ENCODE results near the gene CACNA1A. TPM values are rescaled to one million over a fixed set of nuclear protein-coding genes. Genes with fewer than 3 reads are reported as not detected.

CACNA1A gene
- total and polyA plus RNA-seq, 2 of the 13 experiments (the other 11 are each of a cell fraction or from before 2014, with no cell fraction given) = not detected

DNA sequence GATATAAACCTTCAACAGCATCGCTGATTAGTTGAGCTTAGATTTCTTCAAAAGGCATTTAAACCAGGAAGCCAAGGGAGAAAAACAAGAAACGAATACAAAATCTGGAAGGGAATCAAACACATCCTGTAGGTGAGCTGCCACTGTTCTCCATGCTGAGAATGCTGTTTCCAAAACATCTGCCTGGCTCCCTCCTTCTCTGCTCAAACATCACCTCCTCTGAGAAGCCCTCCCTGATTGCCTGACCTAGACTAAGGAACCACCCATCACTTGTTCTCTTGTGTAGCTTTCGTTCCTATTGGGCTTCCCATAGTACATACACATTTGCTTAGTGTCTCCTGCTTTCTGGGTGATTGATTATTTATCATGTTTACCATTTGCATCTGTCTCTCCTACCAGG is 152.7 kb downstream of the CACNA1A start:
- Histone ChIP-seq H3K9me3 (ENCODE audit: low read length) (peaks cover 9% of the 10 kb centered on the region; the same call in 1 of the 2 replicates), H2AFZ (ENCODE audit: low read length) (no peak overlapping the region), H3K4me2 (ENCODE audit: low read depth, low read length) (no peak overlapping the region), H3K4me3 (replicated peaks in 1 of 3; ENCODE audit: insufficient read depth in 1 of 3, low read depth in 2 of 3, low read length in 3 of 3) (no peak overlapping the region), H3K4me1 (ENCODE audit: insufficient read depth, low read length) (no peaks in the 10 kb centered on the region), H3K9ac (ENCODE audit: insufficient read depth, low read depth, low read length) (no peak overlapping the region), H3K27me3 (ENCODE audit: control insufficient read depth in 1 of 2, insufficient read depth in 2 of 2, low read length in 2 of 2) (peaks cover 0 to 9% of the 10 kb centered on the region in 2 experiments; a peak in 2 of 5 replicates), H3K27ac (ENCODE audit: extremely low read length, insufficient read depth, low read length) (no peak overlapping the region), H3K36me3 (replicated peaks in 1 of 2; ENCODE audit: control insufficient read depth in 1 of 2, insufficient read depth in 2 of 2, low read length in 2 of 2) (no peaks in the 10 kb centered on the region), H3K79me2 (ENCODE audit: insufficient read depth, low read length) (no peaks in the 10 kb centered on the region), H4K20me1 (ENCODE audit: insufficient read depth, low read length) (no peaks in the 10 kb centered on the region)
- 0% methylated on average over 3 of the region's 3 CpGs for whole genome bisulfite sequencing (ENCODE audit: low lambda C conversion rate)
- no peak for FAIRE-seq
- TF ChIP-seq SETDB1 (CRISPR knock-in tag; IDR thresholded peaks at IDR 0.05; ENCODE audit: borderline replicate concordance) = no peak
- TF ChIP-seq IRX3 (CRISPR knock-in tag; IDR thresholded peaks at IDR 0.05; ENCODE audit: borderline replicate concordance, low read depth) = no peak
- TF ChIP-seq ZNF446 (CRISPR knock-in tag; IDR thresholded peaks at IDR 0.05) = no peak
- no peak for TF ChIP-seq SMARCE1 (IDR thresholded peaks at IDR 0.05; ENCODE audit: borderline replicate concordance)
- TF ChIP-seq RAD21 (CRISPR knock-in tag; IDR thresholded peaks at IDR 0.05) = no peak
- TF ChIP-seq HDAC2 (CRISPR knock-in tag; IDR thresholded peaks at IDR 0.05) = no peak
- TF ChIP-seq ZFYVE20 (CRISPR knock-in tag; IDR thresholded peaks at IDR 0.05; ENCODE audit: borderline replicate concordance, low read depth) = no peak
- TF ChIP-seq ZNF878 (CRISPR knock-in tag; IDR thresholded peaks at IDR 0.05) = no peak
- no peak for TF ChIP-seq MTA1 (CRISPR knock-in tag; IDR thresholded peaks at IDR 0.05; ENCODE audit: borderline replicate concordance)
- TF ChIP-seq RELA (CRISPR knock-in tag; IDR thresholded peaks at IDR 0.05) = no peak
- TF ChIP-seq ASH2L (IDR thresholded peaks at IDR 0.05; ENCODE audit: insufficient read length, low read depth, low read length) = no peak
- TF ChIP-seq MEIS2 (CRISPR knock-in tag; IDR thresholded peaks at IDR 0.05) = no peak
- TF ChIP-seq MIXL1 (CRISPR knock-in tag; IDR thresholded peaks at IDR 0.05) = no peak
- TF ChIP-seq MTF1 (CRISPR knock-in tag; IDR thresholded peaks at IDR 0.05) = no peak
- TF ChIP-seq NFKB2 (CRISPR knock-in tag; IDR thresholded peaks at IDR 0.05; ENCODE audit: borderline replicate concordance) = no peak
- POLR2A ChIA-PET = no interaction called here
- BruUV-seq (replicated peaks) = no TSS peak
- no peak for ATAC-seq
- CTCF ChIA-PET (ENCODE audit: low intra/inter-chr PET ratio, low total read pairs) = no interaction called here
- in situ Hi-C loops (cut with HindIII; ENCODE audit: extremely low pct_ligation_motif_present, low pct_unique_long_range_greater_than_20kb) (no loop called here), intact Hi-C loops (cut with micrococcal nuclease; ENCODE audit: unreplicated experiment) (no loop called here)
- no peak for DNase-seq (ENCODE audit: low spot score)

All from HepG2 (cell line).